Measurements from ENCODE around the gene COL23A1. TPM values are rescaled to one million over a fixed set of nuclear protein-coding genes. Genes with fewer than 3 reads are reported as not detected.

The COL23A1 gene
- total RNA-seq, 1 experiment from 2014 or later, result not detected

GRCh38 chr5:178560911-178561310 lies 29.3 kb downstream of the COL23A1 start:
- no peaks in the 10 kb centered on the region for H3K9me3 ChIP-seq (ENCODE audit: low read depth, low read length, poor library complexity, severe bottlenecking)
- no peak for DNase-seq (ENCODE audit: low spot score)
- TF ChIP-seq CTCF (conservative IDR thresholded peaks at IDR 0.05; ENCODE audit: low read depth, low read length) (no peak), EZH2 (IDR thresholded peaks at IDR 0.05; ENCODE audit: borderline replicate concordance, low read depth, low read length, poor library complexity, severe bottlenecking) (no peak)
- H3K27ac ChIP-seq (ENCODE audit: low read depth, low read length, poor library complexity, severe bottlenecking), result no peak overlapping the region
- H3K27me3 ChIP-seq (replicated peaks; ENCODE audit: insufficient read depth, low read depth, low read length, poor library complexity), result no peaks in the 10 kb centered on the region
- no peaks in the 10 kb centered on the region for H3K36me3 ChIP-seq (ENCODE audit: insufficient read depth, low read length, poor library complexity, severe bottlenecking)
- BruUV-seq (replicated peaks), result no TSS peak
- H3K4me1 ChIP-seq (ENCODE audit: insufficient read depth, low read length, poor library complexity, severe bottlenecking), result peaks cover 11% of the 10 kb centered on the region
- no peak overlapping the region for H3K4me3 ChIP-seq (ENCODE audit: low read depth, low read length, poor library complexity, severe bottlenecking)
- ChIA-PET POLR2A (ENCODE audit: low non-redundant PET) (no interaction called here), CTCF (no interaction called here)
- intact Hi-C loops (cut with micrococcal nuclease; ENCODE audit: unreplicated experiment), result no loop called here

- H3K4me1 ChIP-seq (ENCODE audit: insufficient read depth, low read length, poor library complexity, severe bottlenecking), result no peaks in the 10 kb centered on the region
- no peak overlapping the region for H3K27ac ChIP-seq (ENCODE audit: low read depth, low read length, poor library complexity, severe bottlenecking)
- no TSS peak for BruUV-seq (replicated peaks)
- DNase-seq (ENCODE audit: low spot score), result no peak
- H3K36me3 ChIP-seq (ENCODE audit: insufficient read depth, low read length, poor library complexity, severe bottlenecking), result no peaks in the 10 kb centered on the region
- POLR2A ChIA-PET (ENCODE audit: low non-redundant PET), result no interaction called here
- intact Hi-C loops (cut with micrococcal nuclease; ENCODE audit: unreplicated experiment), result no loop called here
- TF ChIP-seq CTCF (conservative IDR thresholded peaks at IDR 0.05; ENCODE audit: low read depth, low read length), result no peak
- TF ChIP-seq EZH2 (IDR thresholded peaks at IDR 0.05; ENCODE audit: borderline replicate concordance, low read depth, low read length, poor library complexity, severe bottlenecking), result no peak
- no peak overlapping the region for H3K4me3 ChIP-seq (ENCODE audit: low read depth, low read length, poor library complexity, severe bottlenecking)
- CTCF ChIA-PET, result no interaction called here
- no peaks in the 10 kb centered on the region for H3K27me3 ChIP-seq (replicated peaks; ENCODE audit: insufficient read depth, low read depth, low read length, poor library complexity)
- no peaks in the 10 kb centered on the region for H3K9me3 ChIP-seq (ENCODE audit: low read depth, low read length, poor library complexity, severe bottlenecking)
Measured at GRCh38 chr5:178557416-178557815, 32.8 kb downstream of the COL23A1 start.

- TF ChIP-seq EZH2 (IDR thresholded peaks at IDR 0.05; ENCODE audit: borderline replicate concordance, low read depth, low read length, poor library complexity, severe bottlenecking), result no peak
- ChIA-PET CTCF (interaction anchor here (1.4 kb wide), 1 partner anchor 276 kb away, joined by 3 read pairs; no protein-coding TSS in a partner anchor), POLR2A (ENCODE audit: low non-redundant PET) (no interaction called here)
- BruUV-seq (replicated peaks), result no TSS peak
- no peak for DNase-seq (ENCODE audit: low spot score)
- intact Hi-C loops (cut with micrococcal nuclease; ENCODE audit: unreplicated experiment), result no loop called here
- no peaks in the 10 kb centered on the region for H3K4me1 ChIP-seq (ENCODE audit: insufficient read depth, low read length, poor library complexity, severe bottlenecking)
- no peak overlapping the region for H3K4me3 ChIP-seq (ENCODE audit: low read depth, low read length, poor library complexity, severe bottlenecking)
- H3K9me3 ChIP-seq (ENCODE audit: low read depth, low read length, poor library complexity, severe bottlenecking), result no peaks in the 10 kb centered on the region
- no peak overlapping the region for H3K27ac ChIP-seq (ENCODE audit: low read depth, low read length, poor library complexity, severe bottlenecking)
- no peaks in the 10 kb centered on the region for H3K27me3 ChIP-seq (replicated peaks; ENCODE audit: insufficient read depth, low read depth, low read length, poor library complexity)
- no peaks in the 10 kb centered on the region for H3K36me3 ChIP-seq (ENCODE audit: insufficient read depth, low read length, poor library complexity, severe bottlenecking)
Measured at GRCh38 chr5:178555771-178556211, 34.4 kb downstream of the COL23A1 start.

- intact Hi-C loops (cut with micrococcal nuclease; ENCODE audit: unreplicated experiment), result no loop called here
- Histone ChIP-seq H3K27me3 (replicated peaks; ENCODE audit: insufficient read depth, low read depth, low read length, poor library complexity) (no peaks in the 10 kb centered on the region), H3K4me3 (ENCODE audit: low read depth, low read length, poor library complexity, severe bottlenecking) (no peak overlapping the region), H3K4me1 (ENCODE audit: insufficient read depth, low read length, poor library complexity, severe bottlenecking) (no peaks in the 10 kb centered on the region), H3K9me3 (ENCODE audit: low read depth, low read length, poor library complexity, severe bottlenecking) (no peaks in the 10 kb centered on the region), H3K36me3 (ENCODE audit: insufficient read depth, low read length, poor library complexity, severe bottlenecking) (no peaks in the 10 kb centered on the region), H3K27ac (ENCODE audit: low read depth, low read length, poor library complexity, severe bottlenecking) (no peak overlapping the region)
- ChIA-PET POLR2A (ENCODE audit: low non-redundant PET) (no interaction called here), CTCF (interaction anchor here (1.4 kb wide), 1 partner anchor 275 kb away, joined by 3 read pairs; no protein-coding TSS in a partner anchor)
- BruUV-seq (replicated peaks), result no TSS peak
- TF ChIP-seq EZH2 (IDR thresholded peaks at IDR 0.05; ENCODE audit: borderline replicate concordance, low read depth, low read length, poor library complexity, severe bottlenecking) (no peak), CTCF (conservative IDR thresholded peaks at IDR 0.05; ENCODE audit: low read depth, low read length) (no peak)
- no peak for DNase-seq (ENCODE audit: low spot score)
Measured at GRCh38 chr5:178555005-178555404, 35.2 kb downstream of the COL23A1 start.
